Nephron progenitor cell (in vitro differentiated cells): Measurements from ENCODE around the gene LATS2.
A peak's percentile ranks its signal among the peaks of the same experiment; 100 is the strongest.

Experiments used
- DNase-seq: peaks from one replicate; pipeline ENCODE4 v3.0.0; 2021
- H3K27ac Mint-ChIP-seq: 2 replicates; pipeline ENCODE4 v1.8.0; 2021; ENCODE audit warnings: mild to moderate bottlenecking, moderate library complexity, mixed read lengths
- H3K27me3 Mint-ChIP-seq: 2 replicates; pipeline ENCODE4 v1.8.0; 2021; ENCODE audit warnings: mild to moderate bottlenecking, low read depth, mixed read lengths; ENCODE audit not compliant: poor library complexity
- H3K36me3 Mint-ChIP-seq: 2 replicates; pipeline ENCODE4 v1.8.0; 2021; ENCODE audit warnings: low read depth, mixed read lengths
- H3K4me1 Mint-ChIP-seq: 2 replicates; pipeline ENCODE4 v1.8.0; 2021; ENCODE audit warnings: mixed read lengths
- H3K4me3 Mint-ChIP-seq: 2 replicates; pipeline ENCODE4 v1.8.0; 2021; ENCODE audit warnings: mild to moderate bottlenecking, moderate library complexity, mixed read lengths
- H3K9me3 Mint-ChIP-seq: 2 replicates; pipeline ENCODE4 v1.8.0; 2021; ENCODE audit warnings: mild to moderate bottlenecking, moderate library complexity, mixed read lengths
- CTCF ChIP-seq: fragments of 200-600 bp; sonication (generic); IDR thresholded peaks from 2 replicates; pipeline ENCODE4 v1.5.0; 2021; ENCODE audit warnings: antibody characterized with exemption

LATS2 gene

GRCh38 chr13:21016487-21016886, 44.9 kb downstream of the LATS2 start:
- Mint-ChIP-seq H3K9me3 (no peaks in the 10 kb centered on the region), H3K36me3 (peaks cover 5% of the 10 kb centered on the region), H3K4me3 (no peak overlapping the region), H3K4me1 (peaks cover 62% of the 10 kb centered on the region), H3K27ac (peak overlapping the region; percentile 85), H3K27me3 (no peaks in the 10 kb centered on the region)
- no peak for DNase-seq
- TF ChIP-seq CTCF, result no peak

DNA sequence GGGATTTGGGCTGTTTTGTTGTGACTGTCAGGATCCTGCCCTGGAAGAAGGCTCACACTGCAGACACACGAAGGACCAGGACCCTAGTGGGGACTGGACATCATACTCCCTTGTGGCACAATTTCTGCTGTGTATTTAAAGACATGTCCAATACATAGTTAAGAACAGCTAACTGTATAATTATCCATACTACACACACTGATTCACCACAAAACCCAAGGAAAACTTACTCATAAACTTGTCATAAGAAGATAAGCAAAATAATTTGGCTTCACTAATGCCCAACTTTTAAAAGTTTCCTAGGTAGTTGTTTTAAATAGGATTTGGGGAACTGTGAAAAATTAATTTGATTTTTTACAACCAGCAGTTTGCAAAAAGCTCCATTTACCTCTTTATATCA, 46.1 kb downstream of the LATS2 start:
- H3K36me3 Mint-ChIP-seq, result peaks cover 11% of the 10 kb centered on the region
- TF ChIP-seq CTCF, result no peak
- no peak for DNase-seq
- peaks cover 65% of the 10 kb centered on the region for H3K4me1 Mint-ChIP-seq
- H3K4me3 Mint-ChIP-seq, result no peak overlapping the region
- H3K9me3 Mint-ChIP-seq, result no peaks in the 10 kb centered on the region
- H3K27ac Mint-ChIP-seq, result peak overlapping the region; percentile 98
- no peaks in the 10 kb centered on the region for H3K27me3 Mint-ChIP-seq

- Mint-ChIP-seq H3K4me1 (peaks cover 67% of the 10 kb centered on the region), H3K9me3 (no peaks in the 10 kb centered on the region), H3K4me3 (peak overlapping the region; percentile 31), H3K36me3 (peaks cover 14% of the 10 kb centered on the region), H3K27me3 (no peaks in the 10 kb centered on the region), H3K27ac (peak overlapping the region; percentile 98)
- no peak for TF ChIP-seq CTCF
- DNase-seq, result no peak
Observed at GRCh38 chr13:21014502-21015170, 46.8 kb downstream of the LATS2 start.

DNA sequence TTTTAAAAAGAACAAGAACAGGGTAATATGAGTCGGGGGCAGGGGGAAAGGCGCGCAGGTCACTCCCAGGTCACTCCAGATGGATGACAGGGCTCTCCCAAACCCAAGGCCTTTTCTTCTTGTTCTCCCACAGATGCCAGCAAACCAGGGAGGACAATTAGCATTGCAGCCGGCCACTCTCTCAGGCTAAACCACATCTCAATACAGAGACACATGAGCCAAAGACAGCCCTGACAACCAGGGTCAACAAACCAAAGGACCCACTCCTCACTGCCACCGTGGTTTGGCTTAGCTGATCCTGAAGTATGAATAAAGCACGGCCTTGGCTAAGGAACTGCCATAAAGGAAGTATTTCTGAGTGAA, 47.3 kb downstream of the LATS2 start:
- H3K4me3 Mint-ChIP-seq, result peak overlapping the region; percentile 55
- H3K4me1 Mint-ChIP-seq, result peaks cover 72% of the 10 kb centered on the region
- no peak for TF ChIP-seq CTCF
- peaks cover 14% of the 10 kb centered on the region for H3K36me3 Mint-ChIP-seq
- peak overlapping the region; percentile 98 for H3K27ac Mint-ChIP-seq
- peak; percentile 18 for DNase-seq
- H3K27me3 Mint-ChIP-seq, result no peaks in the 10 kb centered on the region
- H3K9me3 Mint-ChIP-seq, result no peaks in the 10 kb centered on the region

GRCh38 chr13:21013682-21014038, 47.7 kb downstream of the LATS2 start:
- no peak for DNase-seq
- Mint-ChIP-seq H3K27ac (peak overlapping the region; percentile 98), H3K9me3 (no peaks in the 10 kb centered on the region), H3K4me1 (peaks cover 75% of the 10 kb centered on the region), H3K27me3 (no peaks in the 10 kb centered on the region), H3K4me3 (peak overlapping the region; percentile 55), H3K36me3 (peaks cover 14% of the 10 kb centered on the region)
- no peak for TF ChIP-seq CTCF
